ENCODE results near the gene SAMD14. TPM values are rescaled to one million over a fixed set of nuclear protein-coding genes. Genes with fewer than 3 reads are reported as not detected.

SAMD14 gene
- total and polyA plus RNA-seq, 10 of the 15 experiments (the other 5 are each of a cell fraction or from before 2014, with no cell fraction given): 0.06 to 1.7 (median 0.25) TPM; not detected in 3

GRCh38 chr17:50165867-50166517 is 36.0 kb upstream of the SAMD14 start, which contains the start of gene SGCA:
Gene SGCA (plus strand): TSS chr17:50166005. CDS start chr17:50166041, 36 bp downstream.
- no peak for ATAC-seq
- POLR2A ChIA-PET: interaction anchor here (0.5 to 2.8 kb wide), 7 partner anchors 14 to 71 kb away, joined by 3 to 18 read pairs (median 3); partner anchors contain the start of genes PDK2 and PPP1R9B
- H2AFZ ChIP-seq (ENCODE audit: control insufficient read depth, low read depth, low read length): no peak within 1 kb of the TSS

More at GRCh38 chr17:50165867-50166517, 36.0 kb upstream of the SAMD14 start, which contains the start of gene SGCA:
- BruUV-seq (replicated peaks): no TSS peak
- FAIRE-seq: no peak
- ChIA-PET CTCF (interaction anchor here (0.7 to 17.0 kb wide), 11 partner anchors 13 to 167 kb away, joined by 3 to 514 read pairs (median 5); partner anchors contain the start of gene PDK2), RAD21 (ENCODE audit: unreplicated experiment) (interaction anchor here (0.8 to 2.8 kb wide), 6 partner anchors 14 to 47 kb away, joined by 3 to 24 read pairs (median 4); partner anchors contain the start of gene PPP1R9B), SMC1A (ENCODE audit: uncharacterized antibody, unreplicated experiment) (interaction anchor here (0.8 to 2.9 kb wide), 5 partner anchors 14 to 165 kb away, joined by 3 to 22 read pairs (median 8); no protein-coding TSS in a partner anchor)
- Histone ChIP-seq H3K36me3 (ENCODE audit: control insufficient read depth in 2 of 2, insufficient read depth in 2 of 2, low read length in 1 of 2) (no peaks in the 10 kb centered on the region), H3K4me1 (ENCODE audit: control insufficient read depth, insufficient read depth, low read length) (peaks cover 30% of the 10 kb centered on the region), H3K27ac (ENCODE audit: control insufficient read depth, insufficient read depth) (no peak within 1 kb of the TSS), H3K9ac (ENCODE audit: control insufficient read depth, insufficient read depth, low read length) (no peak within 1 kb of the TSS), H4K20me1 (ENCODE audit: control insufficient read depth, insufficient read depth) (no peaks in the 10 kb centered on the region), H3K27me3 (replicated peaks in 1 of 2; ENCODE audit: control insufficient read depth in 2 of 2, insufficient read depth in 2 of 2, low read length in 1 of 2) (no peaks in the 10 kb centered on the region), H3K9me3 (replicated peaks; ENCODE audit: control insufficient read depth, insufficient read depth, low read length) (no peaks in the 10 kb centered on the region), H3K4me3 (no peak within 1 kb of the TSS), H3K79me2 (ENCODE audit: control insufficient read depth, insufficient read depth, low read length) (no peaks in the 10 kb centered on the region), H3K4me2 (ENCODE audit: control insufficient read depth, insufficient read depth) (no peak within 1 kb of the TSS)
- TF ChIP-seq IKZF1 (conservative IDR thresholded peaks at IDR 0.05): no peak
- TF ChIP-seq IKZF2 (IDR thresholded peaks at IDR 0.05): no peak
- no peak for TF ChIP-seq BCL11A (IDR thresholded peaks at IDR 0.05; ENCODE audit: low read depth, low read length)
- TF ChIP-seq STAT1 (conservative IDR thresholded peaks at IDR 0.05): no peak
- no peak for TF ChIP-seq CHD4 (IDR thresholded peaks at IDR 0.05)
- TF ChIP-seq ZNF24 (IDR thresholded peaks at IDR 0.05): no peak
- no peak for TF ChIP-seq PBX3 (IDR thresholded peaks at IDR 0.05; ENCODE audit: insufficient replicate concordance, low read depth, low read length)
- no peak for TF ChIP-seq SREBF2 (IDR thresholded peaks at IDR 0.05; ENCODE audit: low read length)
- TF ChIP-seq MYB (IDR thresholded peaks at IDR 0.05; ENCODE audit: borderline replicate concordance, low read depth, low read length): no peak
- no peak for TF ChIP-seq CREB1 (IDR thresholded peaks at IDR 0.05; ENCODE audit: low read depth)
- no peak for TF ChIP-seq MEF2B (IDR thresholded peaks at IDR 0.05; ENCODE audit: partially characterized antibody, poor library complexity, severe bottlenecking)
- TF ChIP-seq, protein P1, sequence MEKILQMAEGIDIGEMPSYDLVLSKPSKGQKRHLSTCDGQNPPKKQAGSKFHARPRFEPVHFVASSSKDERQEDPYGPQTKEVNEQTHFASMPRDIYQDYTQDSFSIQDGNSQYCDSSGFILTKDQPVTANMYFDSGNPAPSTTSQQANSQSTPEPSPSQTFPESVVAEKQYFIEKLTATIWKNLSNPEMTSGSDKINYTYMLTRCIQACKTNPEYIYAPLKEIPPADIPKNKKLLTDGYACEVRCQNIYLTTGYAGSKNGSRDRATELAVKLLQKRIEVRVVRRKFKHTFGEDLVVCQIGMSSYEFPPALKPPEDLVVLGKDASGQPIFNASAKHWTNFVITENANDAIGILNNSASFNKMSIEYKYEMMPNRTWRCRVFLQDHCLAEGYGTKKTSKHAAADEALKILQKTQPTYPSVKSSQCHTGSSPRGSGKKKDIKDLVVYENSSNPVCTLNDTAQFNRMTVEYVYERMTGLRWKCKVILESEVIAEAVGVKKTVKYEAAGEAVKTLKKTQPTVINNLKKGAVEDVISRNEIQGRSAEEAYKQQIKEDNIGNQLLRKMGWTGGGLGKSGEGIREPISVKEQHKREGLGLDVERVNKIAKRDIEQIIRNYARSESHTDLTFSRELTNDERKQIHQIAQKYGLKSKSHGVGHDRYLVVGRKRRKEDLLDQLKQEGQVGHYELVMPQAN (conservative IDR thresholded peaks at IDR 0.05): no peak
- intact Hi-C loops (cut with micrococcal nuclease; ENCODE audit: unreplicated experiment) (no loop called here), in situ Hi-C loops (cut with MboI) (no loop called here)
- WGBS (ENCODE audit: insufficient coverage, insufficient replicate concordance, low lambda C conversion rate, missing lambda C conversion rate): 28% methylated on average over 12 of the region's 15 CpGs
- DNase-seq (ENCODE audit: low read depth, low spot score): no peak

Data from GM12878 (cell line).